ENCODE data around the gene RAB40C. TPM values are rescaled to one million over a fixed set of nuclear protein-coding genes. Genes with fewer than 3 reads are reported as not detected.

RAB40C gene
- total and polyA plus RNA-seq, 10 of the 15 experiments (the other 5 are each of a cell fraction or from before 2014, with no cell fraction given) = 0.06 to 12.8 (median 4.6) TPM

DNA sequence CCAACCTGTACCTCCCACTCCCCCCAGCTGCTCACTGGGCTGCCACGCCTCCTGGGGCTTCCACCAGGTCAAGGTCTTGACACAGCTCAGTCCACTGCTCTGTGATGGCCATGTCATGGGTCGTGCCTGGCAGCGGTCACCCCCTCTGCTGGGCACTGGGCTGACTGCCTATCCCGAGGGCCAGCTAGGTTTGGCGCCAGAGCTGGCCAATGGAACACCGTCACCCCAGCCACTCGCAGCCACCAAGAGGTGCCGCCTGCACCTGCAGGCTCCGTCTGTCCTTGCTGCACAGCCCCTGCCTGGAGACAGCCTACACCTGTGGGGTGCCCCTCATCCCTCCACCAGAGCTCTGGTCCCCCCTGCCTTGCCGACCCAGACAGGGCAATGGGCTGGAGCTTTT, 4.5 kb upstream of the RAB40C start (continued):
- TF ChIP-seq KAT2A (conservative IDR thresholded peaks at IDR 0.05; ENCODE audit: control insufficient read depth, low read depth, low read length) = no peak
- TF ChIP-seq, protein P1, sequence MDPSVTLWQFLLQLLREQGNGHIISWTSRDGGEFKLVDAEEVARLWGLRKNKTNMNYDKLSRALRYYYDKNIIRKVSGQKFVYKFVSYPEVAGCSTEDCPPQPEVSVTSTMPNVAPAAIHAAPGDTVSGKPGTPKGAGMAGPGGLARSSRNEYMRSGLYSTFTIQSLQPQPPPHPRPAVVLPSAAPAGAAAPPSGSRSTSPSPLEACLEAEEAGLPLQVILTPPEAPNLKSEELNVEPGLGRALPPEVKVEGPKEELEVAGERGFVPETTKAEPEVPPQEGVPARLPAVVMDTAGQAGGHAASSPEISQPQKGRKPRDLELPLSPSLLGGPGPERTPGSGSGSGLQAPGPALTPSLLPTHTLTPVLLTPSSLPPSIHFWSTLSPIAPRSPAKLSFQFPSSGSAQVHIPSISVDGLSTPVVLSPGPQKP (IDR thresholded peaks at IDR 0.05; ENCODE audit: low read depth, low read length) = no peak
- no peak for TF ChIP-seq SUZ12 (IDR thresholded peaks at IDR 0.05; ENCODE audit: unreplicated experiment)
- TF ChIP-seq, protein P2, sequence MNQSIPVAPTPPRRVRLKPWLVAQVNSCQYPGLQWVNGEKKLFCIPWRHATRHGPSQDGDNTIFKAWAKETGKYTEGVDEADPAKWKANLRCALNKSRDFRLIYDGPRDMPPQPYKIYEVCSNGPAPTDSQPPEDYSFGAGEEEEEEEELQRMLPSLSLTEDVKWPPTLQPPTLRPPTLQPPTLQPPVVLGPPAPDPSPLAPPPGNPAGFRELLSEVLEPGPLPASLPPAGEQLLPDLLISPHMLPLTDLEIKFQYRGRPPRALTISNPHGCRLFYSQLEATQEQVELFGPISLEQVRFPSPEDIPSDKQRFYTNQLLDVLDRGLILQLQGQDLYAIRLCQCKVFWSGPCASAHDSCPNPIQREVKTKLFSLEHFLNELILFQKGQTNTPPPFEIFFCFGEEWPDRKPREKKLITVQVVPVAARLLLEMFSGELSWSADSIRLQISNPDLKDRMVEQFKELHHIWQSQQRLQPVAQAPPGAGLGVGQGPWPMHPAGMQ (IDR thresholded peaks at IDR 0.05; ENCODE audit: borderline replicate concordance) = no peak
- no peak for TF ChIP-seq FOS (IDR thresholded peaks at IDR 0.05; ENCODE audit: borderline replicate concordance, extremely low read depth, insufficient read length)
- no peak for TF ChIP-seq SMARCA5 (IDR thresholded peaks at IDR 0.05)
- TF ChIP-seq GABPA (IDR thresholded peaks at IDR 0.05; ENCODE audit: low read depth) = no peak
- no peak for TF ChIP-seq RCOR1 (conservative IDR thresholded peaks at IDR 0.05; ENCODE audit: low read depth, low read length)
- TF ChIP-seq NFYB (IDR thresholded peaks at IDR 0.05; ENCODE audit: insufficient read depth, low read depth, low read length) = no peak
- TF ChIP-seq, protein P3, sequence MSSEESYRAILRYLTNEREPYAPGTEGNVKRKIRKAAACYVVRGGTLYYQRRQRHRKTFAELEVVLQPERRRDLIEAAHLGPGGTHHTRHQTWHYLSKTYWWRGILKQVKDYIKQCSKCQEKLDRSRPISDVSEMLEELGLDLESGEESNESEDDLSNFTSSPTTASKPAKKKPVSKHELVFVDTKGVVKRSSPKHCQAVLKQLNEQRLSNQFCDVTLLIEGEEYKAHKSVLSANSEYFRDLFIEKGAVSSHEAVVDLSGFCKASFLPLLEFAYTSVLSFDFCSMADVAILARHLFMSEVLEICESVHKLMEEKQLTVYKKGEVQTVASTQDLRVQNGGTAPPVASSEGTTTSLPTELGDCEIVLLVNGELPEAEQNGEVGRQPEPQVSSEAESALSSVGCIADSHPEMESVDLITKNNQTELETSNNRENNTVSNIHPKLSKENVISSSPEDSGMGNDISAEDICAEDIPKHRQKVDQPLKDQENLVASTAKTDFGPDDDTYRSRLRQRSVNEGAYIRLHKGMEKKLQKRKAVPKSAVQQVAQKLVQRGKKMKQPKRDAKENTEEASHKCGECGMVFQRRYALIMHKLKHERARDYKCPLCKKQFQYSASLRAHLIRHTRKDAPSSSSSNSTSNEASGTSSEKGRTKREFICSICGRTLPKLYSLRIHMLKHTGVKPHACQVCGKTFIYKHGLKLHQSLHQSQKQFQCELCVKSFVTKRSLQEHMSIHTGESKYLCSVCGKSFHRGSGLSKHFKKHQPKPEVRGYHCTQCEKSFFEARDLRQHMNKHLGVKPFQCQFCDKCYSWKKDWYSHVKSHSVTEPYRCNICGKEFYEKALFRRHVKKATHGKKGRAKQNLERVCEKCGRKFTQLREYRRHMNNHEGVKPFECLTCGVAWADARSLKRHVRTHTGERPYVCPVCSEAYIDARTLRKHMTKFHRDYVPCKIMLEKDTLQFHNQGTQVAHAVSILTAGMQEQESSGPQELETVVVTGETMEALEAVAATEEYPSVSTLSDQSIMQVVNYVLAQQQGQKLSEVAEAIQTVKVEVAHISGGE (CRISPR knock-in tag; IDR thresholded peaks at IDR 0.05) = no peak
- TF ChIP-seq, protein P4, sequence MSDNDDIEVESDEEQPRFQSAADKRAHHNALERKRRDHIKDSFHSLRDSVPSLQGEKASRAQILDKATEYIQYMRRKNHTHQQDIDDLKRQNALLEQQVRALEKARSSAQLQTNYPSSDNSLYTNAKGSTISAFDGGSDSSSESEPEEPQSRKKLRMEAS (IDR thresholded peaks at IDR 0.05; ENCODE audit: low read depth, low read length) = no peak
- TF ChIP-seq EGR1 (IDR thresholded peaks at IDR 0.05; ENCODE audit: borderline replicate concordance in 1 of 2, low read depth in 2 of 2, low read length in 2 of 2) = no peak
- no peak for TF ChIP-seq RAD51 (IDR thresholded peaks at IDR 0.05)
